IMR-90 (cell line): Measurements from ENCODE around the gene OR9A2. TPM values are rescaled to one million over a fixed set of nuclear protein-coding genes. Genes with fewer than 3 reads are reported as not detected.

ENCODE experiments used
- ATAC-seq: fragments of 200-7000 bp; cut with Tn5 transposase; 2 replicates; pipeline ENCODE4 v1.9.1; 2020; ENCODE audit warnings: low read depth, mild to moderate bottlenecking, moderate library complexity
- BruUV-seq: library from RNA; stranded (reverse); fragments of 400-500 nt; replicated peaks from 2 replicates; lab custom pipeline; 2021; lab: Mats Ljungman, UMichigan
- CTCF ChIA-PET: fragments of 300-600 bp; formaldehyde crosslinking; extraction: SDS; loops from one replicate; lab custom pipeline; 2021; ENCODE audit warnings: antibody characterized with exemption; lab: Yijun Ruan, JAX
- POLR2A ChIA-PET: fragments of 300-600 bp; sonication (Branson Sonifier 250); formaldehyde crosslinking; loops from one replicate; lab custom pipeline; 2022; ENCODE audit warnings: antibody characterized with exemption; ENCODE audit not compliant: unreplicated experiment; lab: Charles Lee
- DNase-seq: peaks from one replicate; pipeline ENCODE4 v3.0.0; 2013
- H2AFZ ChIP-seq: replicated peaks from 2 replicates; pipeline ENCODE3; 2013; ENCODE audit warnings: low read length, mild to moderate bottlenecking; ENCODE audit not compliant: poor library complexity
- H2AK5ac ChIP-seq: 2 replicates; pipeline ENCODE4 v1.6.1; 2013; ENCODE audit warnings: low read depth, low read length, inconsistent platforms
- H2AK9ac ChIP-seq: replicated peaks from 2 replicates; pipeline ENCODE3; 2013; ENCODE audit warnings: mild to moderate bottlenecking, low read depth, low read length, moderate library complexity; ENCODE audit not compliant: poor library complexity
- H2BK120ac ChIP-seq: 2 replicates; pipeline ENCODE4 v1.6.1; 2013; ENCODE audit warnings: low read depth, low read length, inconsistent platforms
- H2BK15ac ChIP-seq: 3 replicates; pipeline ENCODE4 v1.6.1; 2013; ENCODE audit warnings: low read depth, low read length, inconsistent platforms
- H2BK20ac ChIP-seq: 2 replicates; pipeline ENCODE4 v1.6.1; 2013; ENCODE audit warnings: low read depth, mild to moderate bottlenecking, inconsistent platforms, low read length, moderate library complexity
- H2BK5ac ChIP-seq: 2 replicates; pipeline ENCODE4 v1.6.1; 2013; ENCODE audit warnings: mild to moderate bottlenecking, low read depth, low read length, inconsistent platforms; ENCODE audit not compliant: poor library complexity, severe bottlenecking
- H3K14ac ChIP-seq: replicated peaks from 2 replicates; pipeline ENCODE4 v1.6.1; 2013; ENCODE audit warnings: low read depth, low read length, inconsistent platforms
- H3K18ac ChIP-seq: 2 replicates; pipeline ENCODE4 v1.6.1; 2013; ENCODE audit warnings: low read depth, low read length, control low read depth
- H3K23ac ChIP-seq: 2 replicates; pipeline ENCODE4 v1.6.1; 2013; ENCODE audit warnings: low read depth, low read length, inconsistent platforms
- H3K27ac ChIP-seq: 2 replicates; pipeline ENCODE4 v1.5.1; 2013; ENCODE audit warnings: mild to moderate bottlenecking, control low read depth, low read length; ENCODE audit not compliant: insufficient read depth
- H3K27me3 ChIP-seq: 2 replicates; pipeline ENCODE4 v1.6.1; 2013; ENCODE audit warnings: low read length; ENCODE audit not compliant: control insufficient read depth, insufficient read depth
- H3K36me3 ChIP-seq: 2 replicates; pipeline ENCODE4 v1.6.1; 2013; ENCODE audit warnings: low read length, mixed read lengths; ENCODE audit not compliant: control insufficient read depth, insufficient read depth
- H3K4ac ChIP-seq: 2 replicates; pipeline ENCODE4 v1.6.1; 2013; ENCODE audit warnings: low read depth, low read length, inconsistent platforms
- H3K4me1 ChIP-seq: 2 replicates; pipeline ENCODE4 v1.6.1; 2013; ENCODE audit warnings: low read length, mixed read lengths; ENCODE audit not compliant: control insufficient read depth, insufficient read depth
- H3K4me2 ChIP-seq: 2 replicates; pipeline ENCODE4 v1.6.1; 2013; ENCODE audit warnings: low read depth, mild to moderate bottlenecking, control low read depth, low read length, moderate library complexity
- H3K4me3 ChIP-seq: 2 replicates; pipeline ENCODE4 v1.5.1; 2013; ENCODE audit warnings: low read depth, mild to moderate bottlenecking, control low read depth, low read length, moderate library complexity; ENCODE audit not compliant: insufficient read depth
- H3K56ac ChIP-seq: 2 replicates; pipeline ENCODE4 v1.6.1; 2013; ENCODE audit warnings: low read length, inconsistent platforms; ENCODE audit not compliant: insufficient read depth; ENCODE audit errors: extremely low read depth
- H3K79me1 ChIP-seq, 2 experiments: 2 replicates each; pipeline ENCODE4 v1.6.1; 2013; ENCODE audit warnings: low read length in 2 of 2, inconsistent platforms in 1 of 2, low read depth in 1 of 2
- H3K9ac ChIP-seq: 2 replicates; pipeline ENCODE4 v1.6.1; 2013; ENCODE audit warnings: low read depth, low read length, control low read depth
- H3K9me1 ChIP-seq: 2 replicates; pipeline ENCODE4 v1.6.1; 2013; ENCODE audit warnings: low read length, inconsistent platforms; ENCODE audit not compliant: insufficient read depth
- H3K9me3 ChIP-seq: 2 replicates; pipeline ENCODE4 v1.6.1; 2013; ENCODE audit warnings: low read length; ENCODE audit not compliant: control insufficient read depth, insufficient read depth
- H4K20me1 ChIP-seq: 2 replicates; pipeline ENCODE4 v1.6.1; 2013; ENCODE audit warnings: low read length, inconsistent platforms; ENCODE audit not compliant: insufficient read depth
- H4K5ac ChIP-seq: 2 replicates; pipeline ENCODE4 v1.6.1; 2013; ENCODE audit warnings: mild to moderate bottlenecking, low read depth, low read length, control low read depth
- H4K8ac ChIP-seq, 2 experiments: 2 replicates each; pipeline ENCODE4 v1.6.1; 2013; ENCODE audit warnings: low read depth in 2 of 2, low read length in 2 of 2, control low read depth in 1 of 2, inconsistent platforms in 1 of 2
- H4K91ac ChIP-seq: 2 replicates; pipeline ENCODE4 v1.6.1; 2013; ENCODE audit warnings: low read depth, low read length, inconsistent platforms; ENCODE audit not compliant: insufficient read depth
- BHLHE40 ChIP-seq: fragments of 150-350 bp; IDR thresholded peaks from 2 replicates; pipeline ENCODE4 v1.6.1; 2016; ENCODE audit warnings: mild to moderate bottlenecking, low read depth, low read length
- CEBPB ChIP-seq: IDR thresholded peaks from 2 replicates; pipeline ENCODE4 v1.6.1; 2012; ENCODE audit warnings: low read depth, low read length, improper control_type of control experiment
- CHD1 ChIP-seq: IDR thresholded peaks from 2 replicates; pipeline ENCODE4 v1.6.1; 2012; ENCODE audit warnings: low read depth, low read length, improper control_type of control experiment
- ELK1 ChIP-seq: fragments of 150-350 bp; IDR thresholded peaks from 2 replicates; pipeline ENCODE4 v1.6.1; 2016; ENCODE audit warnings: low read depth, mild to moderate bottlenecking, low read length, moderate library complexity, borderline replicate concordance
- MAFK ChIP-seq: IDR thresholded peaks from 2 replicates; pipeline ENCODE4 v1.6.1; 2012; ENCODE audit warnings: low read depth, low read length, improper control_type of control experiment
- MAZ ChIP-seq: IDR thresholded peaks from 2 replicates; pipeline ENCODE4 v1.6.1; 2012; ENCODE audit warnings: low read depth, mild to moderate bottlenecking, low read length, improper control_type of control experiment, moderate library complexity, borderline replicate concordance
- MXI1 ChIP-seq: IDR thresholded peaks from 2 replicates; pipeline ENCODE4 v1.6.1; 2012; ENCODE audit warnings: low read depth, mild to moderate bottlenecking, low read length, moderate library complexity, borderline replicate concordance
- NFE2L2 ChIP-seq: fragments of 150-350 bp; IDR thresholded peaks from 2 replicates; pipeline ENCODE4 v1.6.1; 2016; ENCODE audit warnings: low read depth, mild to moderate bottlenecking, low read length
- POLR2A ChIP-seq: IDR thresholded peaks from 2 replicates; pipeline ENCODE4 v1.6.1; 2012; ENCODE audit warnings: mild to moderate bottlenecking, low read depth, low read length
- RAD21 ChIP-seq: IDR thresholded peaks from 2 replicates; pipeline ENCODE4 v1.6.1; 2012; ENCODE audit warnings: low read length, improper control_type of control experiment
- RCOR1 ChIP-seq: IDR thresholded peaks from 2 replicates; pipeline ENCODE4 v1.6.1; 2012; ENCODE audit warnings: mild to moderate bottlenecking, low read length, improper control_type of control experiment; ENCODE audit not compliant: insufficient replicate concordance
- RFX5 ChIP-seq: IDR thresholded peaks from 2 replicates; pipeline ENCODE4 v1.8.0; 2012; ENCODE audit warnings: low read depth, mild to moderate bottlenecking, low read length, moderate library complexity
- SMC3 ChIP-seq: fragments of 150-350 bp; IDR thresholded peaks from 2 replicates; pipeline ENCODE4 v1.6.1; 2016; ENCODE audit warnings: low read depth, mild to moderate bottlenecking, antibody characterized with exemption, low read length, moderate library complexity
- USF2 ChIP-seq: fragments of 150-350 bp; IDR thresholded peaks from 2 replicates; pipeline ENCODE4 v1.6.1; 2017; ENCODE audit warnings: mild to moderate bottlenecking, antibody characterized with exemption, low read length, low read depth
- dilution Hi-C: fragments of 300-500 bp; cut with HindIII; formaldehyde crosslinking; loops from one replicate; pipeline ENCODE4 v1.14.3; 2018; ENCODE audit warnings: low sequenced_read_pairs; ENCODE audit not compliant: unreplicated experiment
- in situ Hi-C: fragments of 300-500 bp; cut with MboI; formaldehyde crosslinking; loops from 3 replicates; pipeline ENCODE4 v1.14.3; 2019; ENCODE audit warnings: low sequenced_read_pairs, inconsistent platforms, mixed read lengths
- intact Hi-C: fragments of 100-400 bp; cut with micrococcal nuclease; formaldehyde crosslinking; loops from 2 replicates; pipeline ENCODE4 v1.10.0; 2022
- polyA plus RNA-seq, 3 experiments: library from polyadenylated mRNA; depleted of rRNA; stranded (reverse); fragments of >200 nt; gene quantifications; 2 replicates each; pipeline ENCODE4 v1.2.3, GENCODE V29; 2012; ENCODE audit warnings: low replicate concordance in 1 of 3
- total RNA-seq: library from RNA; depleted of rRNA; stranded (reverse); fragments of >200 nt; gene quantifications from 2 replicates; pipeline ENCODE4 v1.2.3, GENCODE V29; 2012
- TF ChIP-seq, protein P1 (sequence below): conservative IDR thresholded peaks from 2 replicates; pipeline ENCODE4 v1.5.1; 2012; ENCODE audit warnings: mild to moderate bottlenecking, low read depth, low read length, improper control_type of control experiment

The OR9A2 gene
- total and polyA plus RNA-seq, 2 of the 4 experiments (the other 2 are of a cell fraction): not detected

DNA sequence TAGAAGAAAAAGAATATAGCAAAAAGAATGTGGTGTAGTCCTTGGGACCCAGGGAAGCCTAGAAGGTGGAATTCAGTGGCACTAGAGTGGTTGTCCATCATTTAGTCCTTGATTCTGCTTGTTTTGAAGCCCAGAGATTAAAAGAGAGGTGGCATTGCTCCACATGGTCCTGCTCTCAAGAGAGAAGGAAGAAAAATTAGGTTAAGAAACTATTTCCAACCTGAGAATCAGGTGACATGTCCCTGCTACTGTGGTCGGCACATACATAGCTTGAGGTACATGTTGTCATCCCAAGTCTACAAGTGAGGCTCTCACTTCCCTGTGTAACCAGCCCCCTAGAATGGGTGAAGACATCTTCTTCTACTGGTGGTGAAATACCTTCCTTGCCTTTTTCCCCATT lies at the start of gene OR9A2 (continued):
- no peak for TF ChIP-seq SMC3

GRCh38 chr7:143074141-143074540 lies 47.2 kb upstream of the OR9A2 start:
- no peak overlapping the region for H2BK120ac ChIP-seq
- in situ Hi-C loops: no loop called here
- no peaks in the 10 kb centered on the region for H3K4me1 ChIP-seq
- H4K20me1 ChIP-seq: no peaks in the 10 kb centered on the region
- no peak overlapping the region for H2BK5ac ChIP-seq
- no peak overlapping the region for H2BK20ac ChIP-seq
- no peak overlapping the region for H3K18ac ChIP-seq
- H3K56ac ChIP-seq: no peak overlapping the region
- H3K23ac ChIP-seq: no peak overlapping the region
- no TSS peak for BruUV-seq
- no peak overlapping the region for H2AFZ ChIP-seq
- no peak overlapping the region for H4K91ac ChIP-seq
- dilution Hi-C loops: no loop called here
- H2AK9ac ChIP-seq: no peak overlapping the region
- no peaks in the 10 kb centered on the region for H3K9me1 ChIP-seq
- intact Hi-C loops: no loop called here
- no peak overlapping the region for H4K5ac ChIP-seq
- no peak overlapping the region for H3K4me2 ChIP-seq
- H3K36me3 ChIP-seq: no peaks in the 10 kb centered on the region
- H3K79me1 ChIP-seq: no peaks in the 10 kb centered on the region
- no peak overlapping the region for H2AK5ac ChIP-seq
- no peaks in the 10 kb centered on the region for H3K27me3 ChIP-seq
- H2BK15ac ChIP-seq: no peak overlapping the region
- H4K8ac ChIP-seq: no peak overlapping the region
- ChIA-PET POLR2A (no interaction called here), CTCF (no interaction called here)
- TF ChIP-seq ELK1: no peak
- no peak for TF ChIP-seq CEBPB
- TF ChIP-seq USF2: no peak
- TF ChIP-seq, protein P1, sequence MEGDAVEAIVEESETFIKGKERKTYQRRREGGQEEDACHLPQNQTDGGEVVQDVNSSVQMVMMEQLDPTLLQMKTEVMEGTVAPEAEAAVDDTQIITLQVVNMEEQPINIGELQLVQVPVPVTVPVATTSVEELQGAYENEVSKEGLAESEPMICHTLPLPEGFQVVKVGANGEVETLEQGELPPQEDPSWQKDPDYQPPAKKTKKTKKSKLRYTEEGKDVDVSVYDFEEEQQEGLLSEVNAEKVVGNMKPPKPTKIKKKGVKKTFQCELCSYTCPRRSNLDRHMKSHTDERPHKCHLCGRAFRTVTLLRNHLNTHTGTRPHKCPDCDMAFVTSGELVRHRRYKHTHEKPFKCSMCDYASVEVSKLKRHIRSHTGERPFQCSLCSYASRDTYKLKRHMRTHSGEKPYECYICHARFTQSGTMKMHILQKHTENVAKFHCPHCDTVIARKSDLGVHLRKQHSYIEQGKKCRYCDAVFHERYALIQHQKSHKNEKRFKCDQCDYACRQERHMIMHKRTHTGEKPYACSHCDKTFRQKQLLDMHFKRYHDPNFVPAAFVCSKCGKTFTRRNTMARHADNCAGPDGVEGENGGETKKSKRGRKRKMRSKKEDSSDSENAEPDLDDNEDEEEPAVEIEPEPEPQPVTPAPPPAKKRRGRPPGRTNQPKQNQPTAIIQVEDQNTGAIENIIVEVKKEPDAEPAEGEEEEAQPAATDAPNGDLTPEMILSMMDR: no peak
- TF ChIP-seq SMC3: no peak
- TF ChIP-seq RCOR1: no peak
- no peak for TF ChIP-seq BHLHE40
- TF ChIP-seq MAZ: no peak
- no peak for TF ChIP-seq MXI1
- TF ChIP-seq RFX5: no peak
- no peak for TF ChIP-seq MAFK
- TF ChIP-seq CHD1: no peak
- no peak for TF ChIP-seq RAD21
- TF ChIP-seq NFE2L2: no peak
- no peak for TF ChIP-seq POLR2A
- H3K14ac ChIP-seq: no peak overlapping the region
- H3K4me3 ChIP-seq: no peak overlapping the region
- ATAC-seq: no peak
- peaks cover 9% of the 10 kb centered on the region for H3K9me3 ChIP-seq
- no peak overlapping the region for H3K4ac ChIP-seq
- no peak overlapping the region for H3K9ac ChIP-seq
- H3K27ac ChIP-seq: no peak overlapping the region
- DNase-seq: no peak
